Hepatocyte (in vitro differentiated cells): Measurements from ENCODE around the gene GATAD2A. TPM values are rescaled to one million over a fixed set of nuclear protein-coding genes. Genes with fewer than 3 reads are reported as not detected.

Experiments
- DNase-seq: peaks from one replicate; pipeline ENCODE4 v3.0.0-alpha.2; 2016; ENCODE audit warnings: low spot score
- H2AFZ ChIP-seq: fragments of 200-600 bp; sonication (generic); 2 replicates; pipeline ENCODE4 v1.6.0; 2016; ENCODE audit warnings: antibody characterized with exemption, mild to moderate bottlenecking
- H3K27ac ChIP-seq: fragments of 200-600 bp; sonication (generic); 2 replicates; pipeline ENCODE4 v1.5.1; 2016; ENCODE audit warnings: mild to moderate bottlenecking
- H3K27me3 ChIP-seq: fragments of 200-600 bp; sonication (generic); 2 replicates; pipeline ENCODE4 v1.6.1; 2016
- H3K36me3 ChIP-seq: fragments of 200-600 bp; sonication (generic); replicated peaks from 2 replicates; pipeline ENCODE4 v1.5.1; 2016; ENCODE audit warnings: low read depth; ENCODE audit not compliant: insufficient read depth
- H3K4me1 ChIP-seq: fragments of 200-600 bp; sonication (generic); 2 replicates; pipeline ENCODE4 v1.5.1; 2016; ENCODE audit warnings: mild to moderate bottlenecking, moderate library complexity; ENCODE audit not compliant: insufficient read depth
- H3K4me2 ChIP-seq: fragments of 200-600 bp; sonication (generic); 2 replicates; pipeline ENCODE4 v1.6.0; 2016
- H3K4me3 ChIP-seq: fragments of 200-600 bp; sonication (generic); 2 replicates; pipeline ENCODE4 v1.5.1; 2016; ENCODE audit warnings: mild to moderate bottlenecking
- H3K79me2 ChIP-seq: fragments of 200-600 bp; sonication (generic); 2 replicates; pipeline ENCODE4 v1.6.0; 2017; ENCODE audit warnings: mild to moderate bottlenecking
- H3K9me2 ChIP-seq: fragments of 200-600 bp; sonication (generic); replicated peaks from 2 replicates; pipeline ENCODE4 v1.6.0; 2017; ENCODE audit warnings: mild to moderate bottlenecking; ENCODE audit not compliant: insufficient read depth
- H3K9me3 ChIP-seq: fragments of 200-600 bp; sonication (generic); 2 replicates; pipeline ENCODE4 v1.5.1; 2016; ENCODE audit warnings: low read depth, mild to moderate bottlenecking
- H4K20me1 ChIP-seq: fragments of 200-600 bp; sonication (generic); 2 replicates; pipeline ENCODE4 v1.6.0; 2016; ENCODE audit warnings: mild to moderate bottlenecking; ENCODE audit not compliant: insufficient read depth, poor library complexity, severe bottlenecking
- EZH2 ChIP-seq: fragments of 200-600 bp; sonication (generic); IDR thresholded peaks from 2 replicates; pipeline ENCODE4 v1.6.1; 2016; ENCODE audit warnings: antibody characterized with exemption, mild to moderate bottlenecking, borderline replicate concordance
- EZH2phosphoT487 ChIP-seq: fragments of 200-600 bp; sonication (generic); IDR thresholded peaks from one replicate; pipeline ENCODE4 v1.6.1; 2018; ENCODE audit warnings: antibody characterized with exemption, mild to moderate bottlenecking, low read depth, moderate library complexity; ENCODE audit not compliant: unreplicated experiment, severe bottlenecking
- WGBS: methylation state at CpG from one replicate; pipeline ENCODE4 v1.1.6; 2016; ENCODE audit warnings: low lambda C conversion rate; ENCODE audit errors: missing lambda C conversion rate; 5-methylcytosine and 5-hydroxymethylcytosine counted together
- polyA plus RNA-seq: library from polyadenylated mRNA; unstranded; fragments of >200 nt; fragmentation: Nextera tagmentation; extraction: Ambion mirVana; gene quantifications from 2 replicates; pipeline ENCODE4 v1.2.1, GENCODE V29; 2016
- total RNA-seq: library from RNA; depleted of rRNA; stranded (reverse); fragments of >200 nt; gene quantifications from 2 replicates; pipeline ENCODE4 v1.2.3, GENCODE V29; 2014
- TF ChIP-seq, protein P1 (sequence below): fragments of 200-600 bp; sonication (generic); IDR thresholded peaks from 2 replicates; pipeline ENCODE4 v1.5.1; 2016; ENCODE audit warnings: antibody characterized with exemption, mild to moderate bottlenecking; ENCODE audit not compliant: poor library complexity

Gene GATAD2A
- total and polyA plus RNA-seq, 2 experiments from 2014 or later = 35.3 to 35.7 TPM

DNA sequence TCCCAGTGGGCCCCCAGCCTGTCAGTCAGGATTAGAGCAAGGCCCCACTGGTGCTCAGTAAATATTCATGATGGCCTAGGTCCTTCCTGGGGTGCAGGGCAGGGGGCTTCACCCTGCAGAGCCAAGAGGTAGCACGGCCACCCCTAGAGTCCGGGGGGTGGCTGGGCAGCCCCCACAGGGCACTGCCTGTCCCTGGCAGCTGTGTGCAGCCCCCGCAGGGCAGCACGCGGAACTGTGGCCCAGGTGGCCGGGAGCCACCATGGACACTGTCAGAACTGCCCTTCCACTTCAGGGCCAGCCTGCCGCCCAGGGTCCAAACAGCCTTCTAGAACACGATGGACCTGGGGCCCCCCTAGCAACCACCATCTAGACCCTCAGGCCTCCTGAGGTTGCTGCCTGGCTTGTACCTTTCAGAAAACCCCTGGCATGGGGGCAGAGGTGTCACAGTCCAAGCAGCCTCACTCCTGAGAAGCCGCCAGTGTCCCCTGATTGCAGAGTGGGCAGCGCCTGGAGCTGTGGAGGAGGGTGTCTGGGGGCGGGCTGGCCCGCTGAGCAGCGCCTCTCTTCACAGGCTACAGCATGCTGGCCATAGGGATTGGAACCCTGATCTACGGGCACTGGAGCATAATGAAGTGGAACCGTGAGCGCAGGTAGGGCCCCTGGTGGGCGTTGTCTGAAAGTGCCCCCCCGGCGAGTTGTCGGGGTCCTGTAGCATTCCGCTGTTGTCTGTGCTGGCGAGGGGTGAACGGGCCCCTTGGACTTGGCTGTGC is 120.3 kb downstream of the GATAD2A start:
- Histone ChIP-seq H3K4me2 (no peak overlapping the region), H3K9me2 (no peaks in the 10 kb centered on the region), H3K27me3 (no peaks in the 10 kb centered on the region), H2AFZ (no peak overlapping the region), H3K27ac (no peak overlapping the region), H3K4me3 (no peak overlapping the region), H3K79me2 (peaks cover 40% of the 10 kb centered on the region), H4K20me1 (peaks cover 28% of the 10 kb centered on the region), H3K4me1 (no peaks in the 10 kb centered on the region), H3K36me3 (no peaks in the 10 kb centered on the region), H3K9me3 (no peaks in the 10 kb centered on the region)
- DNase-seq = no peak
- TF ChIP-seq, protein P1, sequence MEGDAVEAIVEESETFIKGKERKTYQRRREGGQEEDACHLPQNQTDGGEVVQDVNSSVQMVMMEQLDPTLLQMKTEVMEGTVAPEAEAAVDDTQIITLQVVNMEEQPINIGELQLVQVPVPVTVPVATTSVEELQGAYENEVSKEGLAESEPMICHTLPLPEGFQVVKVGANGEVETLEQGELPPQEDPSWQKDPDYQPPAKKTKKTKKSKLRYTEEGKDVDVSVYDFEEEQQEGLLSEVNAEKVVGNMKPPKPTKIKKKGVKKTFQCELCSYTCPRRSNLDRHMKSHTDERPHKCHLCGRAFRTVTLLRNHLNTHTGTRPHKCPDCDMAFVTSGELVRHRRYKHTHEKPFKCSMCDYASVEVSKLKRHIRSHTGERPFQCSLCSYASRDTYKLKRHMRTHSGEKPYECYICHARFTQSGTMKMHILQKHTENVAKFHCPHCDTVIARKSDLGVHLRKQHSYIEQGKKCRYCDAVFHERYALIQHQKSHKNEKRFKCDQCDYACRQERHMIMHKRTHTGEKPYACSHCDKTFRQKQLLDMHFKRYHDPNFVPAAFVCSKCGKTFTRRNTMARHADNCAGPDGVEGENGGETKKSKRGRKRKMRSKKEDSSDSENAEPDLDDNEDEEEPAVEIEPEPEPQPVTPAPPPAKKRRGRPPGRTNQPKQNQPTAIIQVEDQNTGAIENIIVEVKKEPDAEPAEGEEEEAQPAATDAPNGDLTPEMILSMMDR = no peak
- no peak for TF ChIP-seq EZH2phosphoT487
- TF ChIP-seq EZH2 = no peak
- 92% methylated on average over 23 of the region's 23 CpGs for WGBS

DNA sequence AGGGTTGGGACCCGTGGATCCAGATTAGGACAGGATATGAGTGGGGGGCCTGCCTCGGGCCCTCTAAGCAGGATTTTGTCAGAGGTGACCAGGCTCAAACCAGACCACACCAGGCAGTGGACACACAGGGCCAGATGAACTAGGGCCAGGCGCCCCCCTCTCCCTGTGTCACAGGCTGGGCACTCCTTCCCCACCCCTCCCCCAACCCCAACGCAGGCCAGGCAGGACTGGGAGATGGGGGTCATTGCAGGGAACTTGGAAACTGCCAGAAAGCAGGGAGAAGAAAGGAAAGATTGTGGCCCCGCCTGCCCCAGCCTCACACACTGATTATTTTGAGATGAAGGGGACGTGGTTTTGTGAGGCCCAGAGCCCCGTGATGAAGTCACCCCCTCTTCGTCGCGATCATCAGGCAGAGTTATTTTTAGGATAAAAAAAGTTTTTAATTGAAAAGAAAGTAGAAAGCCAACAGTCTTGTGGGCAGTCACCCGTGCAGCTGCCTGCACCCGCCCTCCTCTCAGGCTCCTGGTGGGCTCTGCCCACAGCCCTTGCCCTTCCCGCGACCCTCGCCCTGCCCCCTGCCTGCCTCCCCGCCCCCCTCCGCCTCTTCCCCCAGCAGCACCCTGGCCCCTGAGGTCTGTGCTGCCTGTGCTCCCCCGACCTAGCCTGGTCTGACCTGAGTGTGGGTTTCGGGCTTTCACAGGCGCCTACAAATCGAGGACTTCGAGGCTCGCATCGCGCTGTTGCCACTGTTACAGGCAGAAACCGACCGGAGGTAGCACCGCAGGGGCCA is 121.3 kb downstream of the GATAD2A start:
- DNase-seq = no peak
- H3K9me3 ChIP-seq = no peaks in the 10 kb centered on the region
- TF ChIP-seq EZH2 (no peak), EZH2phosphoT487 (no peak)
- TF ChIP-seq, protein P1 = no peak
- 92% methylated on average over 11 of the region's 28 CpGs for WGBS
- H3K36me3 ChIP-seq = no peaks in the 10 kb centered on the region
- H3K27me3 ChIP-seq = no peaks in the 10 kb centered on the region
- peaks cover 30% of the 10 kb centered on the region for H3K79me2 ChIP-seq
- no peak overlapping the region for H3K4me2 ChIP-seq
- H2AFZ ChIP-seq = no peak overlapping the region
- peaks cover 21% of the 10 kb centered on the region for H4K20me1 ChIP-seq
- no peak overlapping the region for H3K27ac ChIP-seq
- H3K9me2 ChIP-seq = no peaks in the 10 kb centered on the region
- H3K4me1 ChIP-seq = no peaks in the 10 kb centered on the region
- H3K4me3 ChIP-seq = no peak overlapping the region

DNA sequence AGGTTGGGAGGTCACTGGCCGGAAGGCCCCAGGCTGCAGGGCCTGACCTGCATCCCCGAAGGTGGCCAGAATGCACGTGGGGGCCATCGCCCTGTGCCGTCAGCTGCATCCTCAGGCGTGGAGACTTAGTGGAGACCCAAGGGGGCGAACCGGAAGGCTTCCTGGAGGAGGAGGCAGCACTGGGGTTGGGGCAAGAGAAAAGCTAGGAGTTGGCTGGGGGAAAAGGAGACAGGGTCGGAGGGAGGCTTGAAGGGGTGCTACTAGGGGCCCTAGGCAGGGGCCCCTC is 121.8 kb downstream of the GATAD2A start:
- Histone ChIP-seq H3K27me3 (no peaks in the 10 kb centered on the region), H3K4me2 (no peak overlapping the region), H4K20me1 (peaks cover 21% of the 10 kb centered on the region), H3K9me3 (no peaks in the 10 kb centered on the region), H3K9me2 (no peaks in the 10 kb centered on the region), H2AFZ (no peak overlapping the region), H3K79me2 (peaks cover 25% of the 10 kb centered on the region), H3K4me3 (no peak overlapping the region), H3K4me1 (no peaks in the 10 kb centered on the region), H3K36me3 (no peaks in the 10 kb centered on the region), H3K27ac (no peak overlapping the region)
- WGBS = 99% methylated on average over 8 of the region's 9 CpGs
- no peak for DNase-seq
- TF ChIP-seq EZH2phosphoT487 = no peak
- TF ChIP-seq, protein P1 = no peak
- TF ChIP-seq EZH2 = no peak
